Astrocyte (in vitro differentiated cells and primary cell): ENCODE measurements around the gene GHRL.

Experiments
- CTCF ChIP-seq: IDR thresholded peaks from 2 replicates; pipeline ENCODE4 v1.5.1; 2011; ENCODE audit warnings: low read depth, mild to moderate bottlenecking, inconsistent platforms, low read length, moderate library complexity; ENCODE audit not compliant: insufficient read depth
- EZH2 ChIP-seq: IDR thresholded peaks from 2 replicates; pipeline ENCODE4 v1.6.1; 2012; ENCODE audit warnings: mild to moderate bottlenecking, low read length, inconsistent platforms; ENCODE audit not compliant: insufficient read depth

- TF ChIP-seq CTCF = no peak
- no peak for TF ChIP-seq EZH2
Measured at GRCh38 chr3:10260211-10260701, 32.5 kb downstream of the GHRL start.
